IPS-NIHi7 (cell line): ENCODE data around the gene EIF4A3.

Experiments
- DNase-seq: peaks from one replicate; pipeline ENCODE4 v3.0.0; 2012; ENCODE audit warnings: mixed read lengths; ENCODE audit errors: extremely low spot score

The EIF4A3 gene

DNA sequence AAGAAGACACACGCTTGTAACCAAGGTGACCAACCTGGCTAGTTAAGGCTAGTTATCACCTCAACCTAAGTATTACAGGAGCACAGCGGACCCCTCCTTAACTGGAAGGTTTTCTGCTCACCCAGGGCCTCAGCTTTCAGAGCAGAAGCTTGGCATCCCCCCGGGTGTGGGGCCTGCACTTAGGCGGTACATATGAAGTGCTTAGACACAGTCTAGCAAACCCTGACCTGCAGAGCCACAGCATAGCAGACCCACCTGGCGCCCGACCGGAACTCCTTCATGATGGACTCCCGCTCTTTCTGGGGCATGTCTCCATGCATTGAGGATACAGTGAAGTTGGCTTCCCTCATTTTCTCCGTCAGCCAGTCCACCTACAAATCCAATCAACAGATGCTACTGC is 9.8 kb downstream of the EIF4A3 start:
- DNase-seq = no peak

- no peak for DNase-seq
These were observed 13.3 kb downstream of the EIF4A3 start for GRCh38 chr17:80133626-80133970.

- DNase-seq = no peak
These were observed 13.9 kb downstream of the EIF4A3 start for GRCh38 chr17:80132906-80133625.

DNA sequence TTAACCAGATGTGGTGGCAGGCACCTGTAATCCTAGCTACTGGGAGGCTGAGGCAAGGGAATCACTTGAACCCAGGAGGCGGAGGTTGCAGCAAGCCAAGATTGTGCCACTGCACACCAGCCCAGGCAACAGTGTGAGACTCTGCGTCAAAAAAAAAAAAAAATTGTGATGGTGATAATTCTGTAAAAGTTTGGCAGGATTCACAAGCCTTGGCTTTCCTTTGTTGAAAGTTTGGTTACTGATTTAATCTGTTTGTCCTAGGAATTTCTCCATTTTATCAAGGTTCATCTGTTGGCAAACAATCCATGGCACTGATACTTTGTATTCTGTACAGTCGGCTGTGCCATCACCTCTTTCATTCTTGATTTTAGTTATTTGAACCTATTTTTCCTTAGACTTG is 15.9 kb downstream of the EIF4A3 start:
- DNase-seq = no peak

DNA sequence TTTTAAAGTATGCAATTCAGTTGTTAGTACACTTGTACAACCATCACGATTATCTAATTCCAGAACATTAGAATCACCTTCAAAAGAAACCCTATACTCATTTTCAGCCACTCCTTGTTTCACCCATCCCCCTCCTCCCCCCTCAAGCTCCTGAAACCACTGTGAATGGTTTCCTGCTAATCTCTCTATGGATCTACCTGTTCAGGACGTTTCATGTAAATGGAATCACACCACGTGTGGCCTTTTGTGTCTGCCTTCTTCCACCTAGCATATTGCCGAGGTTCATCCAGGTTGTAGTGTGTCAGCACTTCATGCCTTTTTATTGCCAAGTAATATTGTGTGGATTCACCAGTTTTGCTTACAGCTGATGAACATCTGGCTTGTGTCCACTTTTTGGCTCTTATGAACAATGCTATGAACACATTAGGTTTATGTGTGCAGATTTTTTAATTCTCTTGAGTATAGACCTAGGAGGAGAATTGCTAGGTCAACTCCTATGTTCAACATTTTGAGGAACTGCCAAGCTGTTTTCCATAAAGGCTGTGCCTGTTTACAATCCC is 17.8 kb downstream of the EIF4A3 start:
- no peak for DNase-seq

GRCh38 chr17:80126449-80126715 is 20.5 kb downstream of the EIF4A3 start:
- DNase-seq = no peak

GRCh38 chr17:80125656-80126448 is 21.1 kb downstream of the EIF4A3 start:
- no peak for DNase-seq

GRCh38 chr17:80124351-80124981 is 22.5 kb downstream of the EIF4A3 start:
- DNase-seq = peak; percentile 85

- DNase-seq = no peak
These were observed 23.1 kb downstream of the EIF4A3 start for GRCh38 chr17:80123791-80124190.

DNA sequence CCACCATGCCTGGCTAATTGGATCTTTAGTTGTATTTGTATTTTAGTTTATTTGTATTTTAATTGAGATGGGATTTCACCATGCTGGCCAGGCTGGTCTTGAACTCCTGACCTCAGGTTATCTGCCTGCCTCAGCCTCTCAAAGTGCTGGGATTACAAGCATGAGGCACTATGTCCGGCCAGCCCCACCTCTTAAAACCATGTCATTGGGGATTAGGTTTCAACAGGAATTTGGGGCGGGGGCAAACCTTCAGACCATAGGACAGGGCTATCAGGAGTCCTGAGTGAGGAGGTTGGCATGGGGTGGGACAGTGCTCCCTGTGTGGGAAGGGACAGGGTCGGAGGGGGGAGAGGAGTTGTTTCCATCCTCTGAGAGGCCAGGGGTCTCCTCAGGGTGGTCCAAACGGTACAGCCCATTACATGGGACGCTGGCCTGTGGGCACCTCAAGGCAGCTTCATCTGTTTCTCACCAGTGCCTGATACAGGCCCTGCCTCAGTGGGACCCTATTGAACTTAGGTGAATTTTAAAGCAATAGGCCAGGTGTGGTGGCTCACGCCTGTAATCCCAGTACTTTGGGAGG is 23.9 kb downstream of the EIF4A3 start:
- DNase-seq = no peak

DNA sequence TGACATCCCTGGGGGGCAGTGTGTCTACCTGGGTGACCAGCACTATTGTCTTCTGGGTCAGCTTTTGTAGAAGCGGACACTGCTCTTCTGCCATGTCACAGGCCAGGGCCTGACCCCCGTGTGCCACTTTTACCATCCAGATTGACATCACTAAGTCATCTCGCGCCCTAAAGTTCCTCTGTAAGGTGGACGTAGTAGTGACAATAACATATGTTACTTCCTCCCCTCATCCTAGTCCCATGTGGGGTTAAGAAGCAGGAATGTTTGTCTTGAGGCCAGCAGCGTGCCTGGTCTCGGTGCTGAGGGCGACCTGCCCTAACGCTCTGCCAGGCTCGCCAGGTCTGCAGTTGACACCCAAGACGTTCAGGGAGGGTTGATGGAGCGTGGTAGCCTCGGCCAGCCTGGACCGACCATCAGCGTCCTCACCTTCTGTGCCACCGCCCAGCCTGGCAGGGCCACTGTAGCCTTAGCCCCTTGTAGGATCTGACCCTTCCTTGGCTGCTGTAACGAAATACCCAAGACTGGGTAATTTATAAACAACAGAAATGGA is 24.8 kb downstream of the EIF4A3 start:
- no peak for DNase-seq

DNA sequence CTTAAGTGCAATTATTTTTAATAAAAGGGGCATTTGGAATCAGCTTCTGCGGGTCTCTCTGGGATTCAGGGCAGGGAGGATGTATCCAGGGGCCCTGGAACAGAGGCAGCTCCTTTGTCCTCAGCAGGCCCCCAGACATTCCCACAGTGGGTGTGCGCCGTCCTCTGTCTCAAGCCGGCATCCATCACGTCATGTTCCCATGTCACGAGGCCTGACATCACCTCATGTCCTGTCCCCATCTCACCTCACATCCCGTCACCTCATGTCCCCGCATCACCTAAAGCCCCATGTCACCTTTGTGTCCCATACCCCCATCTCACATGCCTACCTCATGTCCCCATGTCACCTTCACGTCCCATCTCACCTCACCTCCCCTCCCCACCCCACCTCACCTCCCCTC is 27.1 kb downstream of the EIF4A3 start:
- DNase-seq = no peak

- no peak for DNase-seq
These were observed 27.6 kb downstream of the EIF4A3 start for GRCh38 chr17:80119271-80119791.

DNA sequence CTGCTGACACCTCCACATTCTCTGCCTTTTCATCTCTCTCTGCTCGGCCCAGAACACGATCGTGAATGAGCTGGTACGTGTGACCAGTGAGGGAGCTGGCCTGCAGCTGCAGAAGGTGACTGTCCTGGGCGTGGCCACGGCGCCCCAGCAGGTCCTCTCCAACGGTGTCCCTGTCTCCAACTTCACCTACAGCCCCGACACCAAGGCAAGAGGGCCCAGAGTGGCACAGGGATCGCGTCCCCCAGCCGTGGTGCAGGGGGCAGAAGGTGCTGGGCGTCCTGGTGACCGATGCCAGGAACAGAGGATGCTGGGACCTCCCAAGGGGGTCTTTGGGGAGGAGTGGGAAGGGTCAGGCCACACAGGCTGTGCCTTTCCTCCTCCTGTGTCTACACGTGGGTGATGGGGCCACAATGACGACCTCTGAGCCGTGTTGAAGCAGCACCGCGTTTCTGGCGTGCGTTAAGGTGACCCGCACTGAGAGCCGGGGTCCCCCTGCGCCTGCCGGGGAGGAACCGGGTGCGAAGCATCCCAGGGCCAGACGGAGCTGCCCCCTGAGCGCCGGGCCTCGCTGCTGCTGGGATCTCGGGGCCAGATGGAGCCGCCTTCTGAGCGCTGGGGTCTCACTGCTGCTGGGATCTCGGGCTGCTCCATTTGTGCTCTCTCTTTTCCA is 28.2 kb downstream of the EIF4A3 start:
- DNase-seq = no peak

DNA sequence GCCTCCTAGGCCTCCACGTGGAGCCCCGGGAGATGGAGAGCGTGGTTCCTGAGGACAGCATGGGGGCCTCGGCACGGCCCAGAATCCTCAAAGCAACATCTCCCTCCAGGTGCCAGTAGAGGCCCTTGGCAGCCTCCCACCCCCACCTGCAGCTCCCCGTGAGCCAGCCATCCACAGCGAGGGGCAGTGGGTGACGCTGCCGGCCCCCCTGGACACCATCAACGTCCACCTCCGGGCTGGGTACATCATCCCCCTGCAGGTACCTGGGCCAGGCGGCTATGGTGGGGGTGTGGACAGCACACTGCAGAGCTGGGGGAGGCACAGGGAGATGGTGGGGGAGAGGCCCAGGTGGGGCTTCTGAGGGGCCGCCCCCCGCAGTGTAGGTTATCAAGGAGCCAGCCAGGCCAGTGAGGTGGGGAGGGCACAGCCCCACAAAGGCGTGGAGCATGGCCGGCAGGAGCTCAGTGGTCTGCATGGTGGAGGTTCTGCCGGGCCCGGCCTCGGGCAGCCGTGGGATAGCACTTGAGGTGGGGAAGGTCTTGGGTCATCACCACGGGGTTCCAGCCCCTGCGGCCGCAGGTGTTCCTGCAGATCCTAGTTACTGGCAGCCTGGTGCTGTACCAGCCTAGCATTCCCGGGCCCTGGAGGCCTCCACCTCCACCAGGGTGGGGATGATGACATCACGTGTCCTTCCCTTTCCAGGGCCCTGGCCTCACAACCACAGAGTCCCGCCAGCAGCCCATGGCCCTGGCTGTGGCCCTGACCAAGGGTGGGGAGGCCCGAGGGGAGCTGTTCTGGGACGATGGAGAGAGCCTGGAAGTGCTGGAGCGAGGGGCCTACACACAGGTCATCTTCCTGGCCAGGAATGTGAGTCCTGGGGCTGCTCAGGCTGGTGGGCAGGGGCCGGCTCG is 29.2 kb downstream of the EIF4A3 start:
- DNase-seq = no peak

DNA sequence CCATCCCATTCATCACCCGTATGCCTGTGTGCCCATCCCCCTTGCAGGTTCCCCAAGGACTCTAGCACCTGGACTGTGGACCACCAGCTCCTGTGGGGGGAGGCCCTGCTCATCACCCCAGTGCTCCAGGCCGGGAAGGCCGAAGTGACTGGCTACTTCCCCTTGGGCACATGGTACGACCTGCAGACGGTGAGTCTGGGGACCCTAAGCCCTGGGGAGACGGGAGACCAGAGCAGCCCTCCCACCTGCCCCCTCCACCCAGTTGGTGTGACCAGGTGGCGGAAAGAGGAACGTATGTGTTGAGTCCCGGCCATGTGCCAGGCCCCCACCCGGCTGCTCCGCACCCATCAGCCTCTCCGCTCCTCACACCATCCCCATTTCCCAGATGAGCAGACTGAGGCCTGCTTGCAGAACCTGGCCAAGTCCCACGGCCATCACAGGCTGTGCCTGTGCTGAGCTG is 30.0 kb downstream of the EIF4A3 start:
- DNase-seq = no peak

DNA sequence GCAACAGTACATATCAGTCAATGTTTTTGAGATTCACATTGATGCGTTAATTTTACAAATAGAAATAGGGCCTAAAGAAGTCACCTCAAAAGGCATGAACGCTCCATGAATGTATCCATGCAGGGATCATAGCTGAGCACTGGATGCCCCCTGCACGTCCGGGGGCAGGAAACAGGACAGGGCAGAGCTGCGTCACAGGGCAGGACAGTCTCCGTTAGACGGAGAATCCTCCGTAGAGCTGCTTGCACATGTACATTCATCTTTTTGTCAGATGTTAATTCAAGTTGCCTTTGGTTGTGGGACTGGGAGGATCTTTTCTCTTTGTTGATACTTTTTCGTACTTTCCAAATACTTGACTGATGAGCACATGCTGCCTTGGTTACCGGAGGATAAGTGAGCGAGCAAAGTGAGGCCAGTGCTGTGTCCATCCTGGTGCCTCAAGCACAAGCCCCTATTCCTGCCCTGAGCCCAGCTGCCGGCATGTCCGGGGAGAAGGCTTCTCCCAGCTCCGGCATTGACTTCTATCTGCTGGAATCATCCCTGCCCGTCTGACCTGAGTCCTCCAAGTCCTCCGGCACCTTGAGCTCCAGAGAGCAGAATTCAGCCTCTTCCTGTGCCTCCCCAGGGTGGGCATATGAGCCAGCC is 30.5 kb downstream of the EIF4A3 start:
- no peak for DNase-seq

- DNase-seq = no peak
These were observed 31.8 kb downstream of the EIF4A3 start for GRCh38 chr17:80115159-80115558.

DNA sequence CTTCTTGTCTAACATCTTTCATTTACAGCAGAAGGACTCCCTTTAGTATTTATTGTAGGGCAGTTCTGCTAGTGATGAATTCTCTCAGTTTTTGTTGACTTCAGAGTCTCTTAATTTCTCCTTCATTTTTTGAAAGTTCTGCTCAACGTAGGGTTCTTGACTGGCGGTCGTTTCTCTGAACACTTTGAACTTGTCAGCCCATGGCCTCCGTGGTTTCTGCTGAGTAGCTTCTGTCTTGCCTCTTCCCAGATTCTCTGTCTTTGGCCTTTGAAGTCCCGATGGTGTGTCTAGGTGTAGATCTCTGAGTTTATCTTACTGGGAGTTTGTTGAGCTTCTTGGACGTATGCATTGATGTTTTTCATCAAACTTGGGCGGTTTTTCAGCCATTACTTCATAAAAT is 32.2 kb downstream of the EIF4A3 start:
- no peak for DNase-seq

DNA sequence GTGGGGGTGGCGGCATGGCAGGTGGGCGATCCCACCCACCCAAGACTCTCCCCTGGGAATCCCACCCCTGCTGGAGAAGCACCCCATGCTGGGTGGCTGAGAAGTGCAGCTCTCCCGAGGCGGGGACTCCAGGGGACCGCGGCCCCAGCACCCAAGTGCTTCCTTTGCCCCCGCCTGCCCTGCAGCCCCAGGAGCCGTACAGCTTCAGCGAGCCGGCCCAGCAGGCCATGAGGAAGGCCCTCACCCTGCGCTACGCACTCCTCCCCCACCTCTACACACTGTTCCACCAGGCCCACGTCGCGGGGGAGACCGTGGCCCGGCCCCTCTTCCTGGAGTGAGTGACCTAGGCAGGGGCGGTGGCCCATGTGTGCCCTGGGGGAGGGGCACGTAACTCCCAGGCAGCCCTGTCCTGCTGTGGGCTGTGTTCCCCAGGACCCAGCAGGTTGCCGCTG is 33.9 kb downstream of the EIF4A3 start:
- peak; percentile 55 for DNase-seq
